ENCODE measurements around the gene TCTN2.

TCTN2 gene

GRCh38 chr12:123727878-123728277 lies 57.0 kb downstream of the TCTN2 start:
- TF ChIP-seq GABPA (IDR thresholded peaks at IDR 0.05; ENCODE audit: low read depth): no peak
- no peak for TF ChIP-seq POLR2AphosphoS5 (IDR thresholded peaks at IDR 0.05; ENCODE audit: low read depth)
- no peak for TF ChIP-seq SPI1 (IDR thresholded peaks at IDR 0.05; ENCODE audit: borderline replicate concordance, low read depth)
- TF ChIP-seq REST (IDR thresholded peaks at IDR 0.05; ENCODE audit: insufficient replicate concordance, low read depth): no peak
- no peak for TF ChIP-seq CTCF (IDR thresholded peaks at IDR 0.05; ENCODE audit: insufficient read depth, low read length)
- H3K27ac ChIP-seq (replicated peaks): no peak overlapping the region

GRCh38 chr12:123731596-123731995 lies 60.7 kb downstream of the TCTN2 start:
- no peak overlapping the region for H3K4me3 ChIP-seq (replicated peaks; ENCODE audit: insufficient read depth, low read length)
- no peak for DNase-seq (ENCODE audit: low read depth in 1 of 2, low spot score in 1 of 2)
- TF ChIP-seq POLR2AphosphoS5 (IDR thresholded peaks at IDR 0.05; ENCODE audit: low read depth) (no peak), GABPA (IDR thresholded peaks at IDR 0.05; ENCODE audit: low read depth) (no peak), CTCF (IDR thresholded peaks at IDR 0.05; ENCODE audit: insufficient read depth, low read length) (no peak), REST (IDR thresholded peaks at IDR 0.05; ENCODE audit: insufficient replicate concordance, low read depth) (no peak), SPI1 (IDR thresholded peaks at IDR 0.05; ENCODE audit: borderline replicate concordance, low read depth) (no peak)
- H3K27me3 ChIP-seq (ENCODE audit: insufficient read depth, poor library complexity, severe bottlenecking): no peaks in the 10 kb centered on the region
- no peak overlapping the region for H3K27ac ChIP-seq (replicated peaks)

More at GRCh38 chr12:123727878-123728277, 57.0 kb downstream of the TCTN2 start:
- no peaks in the 10 kb centered on the region for H3K27me3 ChIP-seq (ENCODE audit: insufficient read depth, poor library complexity, severe bottlenecking)
- DNase-seq (ENCODE audit: low read depth in 1 of 2, low spot score in 1 of 2): no peak
- no peak overlapping the region for H3K4me3 ChIP-seq (replicated peaks; ENCODE audit: insufficient read depth, low read length)

- no peak for DNase-seq (ENCODE audit: low read depth in 1 of 2, low spot score in 1 of 2)
- Histone ChIP-seq H3K4me3 (replicated peaks; ENCODE audit: insufficient read depth, low read length) (no peak overlapping the region), H3K27me3 (ENCODE audit: insufficient read depth, poor library complexity, severe bottlenecking) (no peaks in the 10 kb centered on the region), H3K27ac (replicated peaks) (no peak overlapping the region)
- TF ChIP-seq CTCF (IDR thresholded peaks at IDR 0.05; ENCODE audit: insufficient read depth, low read length) (no peak), SPI1 (IDR thresholded peaks at IDR 0.05; ENCODE audit: borderline replicate concordance, low read depth) (no peak), GABPA (IDR thresholded peaks at IDR 0.05; ENCODE audit: low read depth) (no peak), REST (IDR thresholded peaks at IDR 0.05; ENCODE audit: insufficient replicate concordance, low read depth) (no peak), POLR2AphosphoS5 (IDR thresholded peaks at IDR 0.05; ENCODE audit: low read depth) (no peak)
Measured at GRCh38 chr12:123732251-123732650, 61.3 kb downstream of the TCTN2 start.

All from HL-60 (cell line).